ENCODE data around the gene LGALS3BP.
A peak's percentile ranks its signal among the peaks of the same experiment; 100 is the strongest.

Gene LGALS3BP

GRCh38 chr17:78985395-78985794 lies 5.7 kb upstream of the LGALS3BP start:
- peak overlapping the region; percentile 81 for H3K27ac ChIP-seq
- TF ChIP-seq CTCF (conservative IDR thresholded peaks at IDR 0.05), result no peak

- TF ChIP-seq CTCF (conservative IDR thresholded peaks at IDR 0.05), result no peak
- peak overlapping the region; percentile 78 for H3K27ac ChIP-seq
Observed at GRCh38 chr17:78981010-78981888, 1.5 kb upstream of the LGALS3BP start.

- H3K27ac ChIP-seq, result peak overlapping the region; percentile 78
- TF ChIP-seq CTCF (conservative IDR thresholded peaks at IDR 0.05), result no peak
Observed at GRCh38 chr17:78980624-78980972, 875 bp upstream of the LGALS3BP start.

- no peak for TF ChIP-seq CTCF (conservative IDR thresholded peaks at IDR 0.05)
- peak overlapping the region; percentile 78; the same call in 1 of the 2 replicates for H3K27ac ChIP-seq
Observed at GRCh38 chr17:78977997-78978973, 1.4 kb downstream of the LGALS3BP start.

- TF ChIP-seq CTCF (conservative IDR thresholded peaks at IDR 0.05), result no peak
- H3K27ac ChIP-seq, result peak overlapping the region; percentile 78; the same call in 1 of the 2 replicates
Observed at GRCh38 chr17:78977681-78977943, 2.1 kb downstream of the LGALS3BP start.

- TF ChIP-seq CTCF (conservative IDR thresholded peaks at IDR 0.05), result no peak
- H3K27ac ChIP-seq, result peak overlapping the region; percentile 78
Observed at GRCh38 chr17:78976907-78977680, 2.6 kb downstream of the LGALS3BP start.

Data from VCaP (cell line).